HG03575 (cell line): ENCODE data around the gene FAM234A.

Source experiments
- ATAC-seq: cut with Tn5 transposase; IDR thresholded peaks from one replicate; pipeline ENCODE4 v1.9.1; 2021; ENCODE audit not compliant: unreplicated experiment, insufficient number of reproducible peaks, low FRiP score; ENCODE audit errors: extremely low read depth

FAM234A gene

DNA sequence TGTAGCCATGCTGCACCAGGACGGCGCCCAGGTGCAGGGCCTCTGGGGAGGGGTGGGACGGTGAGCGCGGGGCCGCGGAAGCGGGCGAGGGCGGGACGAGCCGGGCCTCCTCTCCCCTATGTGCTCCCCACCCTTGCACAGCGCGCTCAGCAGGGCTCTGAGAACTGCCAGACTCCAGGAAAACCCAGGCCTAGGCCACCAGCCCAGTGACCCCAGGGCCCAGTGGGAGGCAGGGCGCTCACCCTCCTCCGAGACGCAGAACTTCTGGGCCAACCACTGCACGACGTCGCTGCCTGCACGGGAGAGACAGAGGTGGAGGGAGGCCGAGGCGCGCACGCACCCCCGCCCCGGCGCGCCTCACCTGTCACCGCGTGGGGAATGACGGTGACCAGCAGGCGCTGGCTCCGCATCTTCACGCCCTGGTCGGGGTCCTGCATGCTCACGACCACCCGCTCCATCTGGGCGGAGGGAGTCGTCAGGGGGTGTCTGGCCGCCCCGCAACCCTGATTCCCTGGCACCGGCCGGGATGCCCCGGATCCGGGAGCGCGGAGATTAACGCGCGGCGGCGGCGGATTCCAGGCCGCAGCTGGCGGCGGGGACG, 40.5 kb downstream of the FAM234A start:
- no peak for ATAC-seq

DNA sequence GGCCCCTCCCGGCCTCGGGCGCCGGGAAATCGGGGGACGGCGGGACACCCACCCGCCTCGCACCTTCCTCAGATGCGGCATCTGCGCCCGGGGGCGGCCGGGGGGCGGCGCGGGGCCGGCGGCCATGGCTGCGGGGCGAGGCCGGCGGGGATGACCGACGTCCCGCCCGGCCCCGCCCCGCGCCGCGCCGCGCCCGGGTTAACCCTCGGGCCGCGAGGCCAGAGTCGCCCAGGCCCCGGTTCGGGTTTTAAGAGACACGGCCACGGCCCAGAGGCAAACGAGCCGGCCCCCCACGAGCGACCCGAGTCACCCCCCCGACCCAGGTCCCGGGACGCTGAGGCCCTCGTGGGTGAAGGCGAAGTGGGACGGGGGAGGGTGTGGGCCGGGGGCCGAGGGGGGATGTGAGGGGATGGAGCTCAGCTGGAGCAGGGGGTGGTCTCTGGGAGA, 41.2 kb downstream of the FAM234A start, which contains the start of gene RGS11:
TSS of gene RGS11 (minus strand) at position 159 of the 447 bp plus-strand sequence. CDS start at position 126, 33 bp downstream.
- ATAC-seq = no peak

DNA sequence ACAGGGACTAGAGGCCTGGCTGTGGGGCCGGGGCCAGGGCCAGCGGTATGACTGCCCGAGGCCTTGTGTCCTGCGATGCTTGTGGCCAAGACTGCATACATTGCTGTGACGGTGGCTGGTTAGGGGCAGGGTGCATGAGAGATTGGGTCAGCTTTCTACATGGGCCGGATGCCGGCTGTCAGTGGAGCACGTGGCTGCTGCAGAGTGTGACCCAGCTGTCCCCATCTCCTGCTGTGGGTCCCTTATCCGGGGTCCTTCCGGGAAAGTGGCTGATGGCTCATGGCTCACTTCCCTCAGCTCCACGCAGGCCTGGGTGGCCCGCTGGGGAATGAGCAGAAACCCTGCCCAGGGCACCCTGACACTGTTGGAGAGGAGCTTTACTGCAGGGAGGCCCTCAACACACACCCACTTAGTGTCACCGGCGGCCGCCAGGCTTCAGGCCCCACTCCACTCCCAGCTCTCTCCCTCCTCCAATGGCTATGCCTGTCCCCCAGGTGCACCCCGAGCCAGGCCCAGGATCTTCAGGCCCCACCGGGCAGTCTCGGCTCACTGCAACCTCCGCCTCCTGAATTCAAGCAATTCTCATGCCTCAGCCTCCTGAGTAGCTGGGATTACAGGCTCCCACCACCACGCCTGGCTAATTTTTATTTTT, 41.9 kb downstream of the FAM234A start:
- no peak for ATAC-seq

DNA sequence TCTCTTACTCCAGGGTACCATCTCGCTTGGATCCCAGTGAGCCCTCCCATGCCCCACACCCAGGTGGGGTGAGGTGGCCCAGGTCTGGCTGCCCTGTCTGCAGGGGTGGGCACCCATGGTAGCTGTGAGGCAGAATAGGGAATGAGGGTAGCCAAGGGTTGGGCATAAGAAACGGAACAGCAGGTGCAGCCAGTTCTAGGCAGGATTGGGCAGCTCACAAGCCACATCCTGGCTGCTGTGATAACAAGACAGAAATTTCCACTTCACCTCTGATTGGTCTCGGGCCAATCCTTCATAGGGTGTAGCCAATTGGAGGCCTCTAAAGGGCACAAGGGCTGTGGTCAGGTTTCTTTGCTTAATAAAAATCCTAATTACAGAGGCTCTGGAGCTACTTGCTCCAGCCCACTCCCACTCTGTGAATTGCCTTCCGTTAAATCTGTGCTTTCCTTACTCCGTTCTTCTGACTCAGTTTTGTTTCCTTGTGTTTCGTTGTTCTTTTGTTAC, 44.3 kb downstream of the FAM234A start:
- ATAC-seq = no peak

DNA sequence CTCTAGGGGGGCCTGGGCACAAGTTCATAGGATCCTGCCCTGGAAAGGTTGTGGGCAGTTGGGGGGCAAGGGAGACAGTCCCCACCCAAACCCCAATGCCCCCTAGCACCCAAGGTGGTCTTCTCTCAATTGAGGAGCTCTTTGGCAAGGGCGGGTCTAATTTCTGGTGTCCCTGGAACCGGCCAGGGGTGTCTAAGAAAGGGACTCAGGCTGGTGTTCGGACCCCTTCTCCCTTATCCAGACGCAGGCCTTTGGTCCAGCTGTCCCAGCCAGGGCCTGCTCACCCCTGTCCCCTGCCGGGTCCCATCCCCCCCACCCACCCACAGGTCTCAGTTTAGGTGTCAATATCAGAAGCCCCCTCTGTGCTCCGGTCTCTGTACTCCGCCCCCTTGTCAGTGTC, 44.9 kb downstream of the FAM234A start:
- ATAC-seq = no peak

DNA sequence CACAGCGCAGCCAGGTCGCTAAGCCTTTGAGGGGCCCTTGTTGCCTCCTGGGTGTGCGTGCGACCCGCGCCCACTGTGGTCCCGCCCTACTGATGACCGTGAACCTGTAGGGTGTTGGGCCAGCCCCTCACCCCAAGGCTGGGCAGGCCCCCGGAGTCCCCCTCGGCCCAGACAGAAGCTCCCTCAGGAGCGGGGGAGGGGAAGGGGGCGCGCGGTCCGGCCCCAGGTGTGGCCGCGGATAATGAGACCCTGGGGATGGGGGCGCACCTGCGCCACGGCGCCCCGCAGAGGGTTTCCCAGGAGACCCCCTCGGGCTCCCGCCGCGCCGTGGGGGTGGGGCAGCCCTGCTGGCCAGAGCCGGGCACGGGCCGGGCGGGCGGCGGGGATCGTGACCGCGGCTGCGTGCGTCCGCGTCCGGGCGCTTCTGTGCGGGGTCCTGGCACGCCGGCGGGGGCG, 45.4 kb downstream of the FAM234A start:
- no peak for ATAC-seq

DNA sequence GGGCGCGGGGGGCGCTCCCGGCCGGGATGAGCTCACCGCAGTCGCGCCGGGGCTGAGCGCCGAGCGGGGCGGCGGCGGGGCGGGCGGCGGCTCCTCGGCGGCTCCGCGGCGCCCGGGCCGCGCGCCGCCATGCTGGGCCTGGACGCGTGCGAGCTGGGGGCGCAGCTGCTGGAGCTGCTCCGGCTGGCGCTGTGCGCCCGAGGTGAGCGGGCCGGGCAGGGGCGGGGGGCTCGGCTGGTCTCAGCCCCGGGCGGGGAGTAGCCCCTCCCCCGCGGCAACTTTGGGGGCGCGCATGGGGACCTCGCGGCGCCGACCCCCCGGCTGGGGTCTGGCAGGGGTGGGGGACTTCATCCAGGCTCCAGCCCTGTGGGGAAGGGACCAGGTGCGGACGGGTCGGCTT, 45.9 kb downstream of the FAM234A start, which contains the start of gene ARHGDIG:
TSS of gene ARHGDIG (plus strand) at position 40 of the 400 bp plus-strand sequence. CDS start at position 130, 90 bp downstream.
- ATAC-seq = no peak

DNA sequence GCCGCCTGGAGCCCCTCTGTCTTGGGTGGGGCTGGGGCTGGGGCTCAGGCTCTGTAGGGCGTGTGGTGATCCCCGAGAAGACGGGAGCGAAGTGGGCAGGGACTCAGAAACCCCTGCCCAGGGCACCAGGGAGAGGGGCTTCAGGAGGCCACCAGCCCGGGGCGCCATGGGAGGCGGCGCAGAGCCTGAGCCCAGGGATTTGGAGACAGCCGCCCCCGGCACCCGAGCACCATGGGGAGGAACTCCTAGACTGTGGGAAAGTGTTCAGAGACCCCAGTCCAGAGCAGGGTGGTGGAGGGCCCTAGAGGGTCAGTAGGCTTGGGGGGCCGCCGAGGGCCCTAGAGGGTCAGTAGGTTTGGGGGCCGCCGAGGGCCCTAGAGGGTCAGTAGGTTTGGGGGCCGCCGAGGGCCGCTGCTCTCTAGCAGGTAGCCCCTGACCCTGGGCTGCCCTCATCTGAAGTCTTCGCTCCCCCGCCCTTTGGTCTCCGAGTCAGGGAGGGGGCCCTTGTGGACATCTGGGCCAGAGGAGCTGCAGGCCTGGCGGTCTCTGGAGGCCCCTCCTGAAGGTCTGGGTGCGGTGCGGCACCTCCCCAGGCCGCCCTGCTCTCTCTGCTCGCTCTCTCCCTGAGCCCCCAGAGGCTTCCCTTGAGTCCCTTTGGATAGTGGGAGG, 46.5 kb downstream of the FAM234A start:
- no peak for ATAC-seq

DNA sequence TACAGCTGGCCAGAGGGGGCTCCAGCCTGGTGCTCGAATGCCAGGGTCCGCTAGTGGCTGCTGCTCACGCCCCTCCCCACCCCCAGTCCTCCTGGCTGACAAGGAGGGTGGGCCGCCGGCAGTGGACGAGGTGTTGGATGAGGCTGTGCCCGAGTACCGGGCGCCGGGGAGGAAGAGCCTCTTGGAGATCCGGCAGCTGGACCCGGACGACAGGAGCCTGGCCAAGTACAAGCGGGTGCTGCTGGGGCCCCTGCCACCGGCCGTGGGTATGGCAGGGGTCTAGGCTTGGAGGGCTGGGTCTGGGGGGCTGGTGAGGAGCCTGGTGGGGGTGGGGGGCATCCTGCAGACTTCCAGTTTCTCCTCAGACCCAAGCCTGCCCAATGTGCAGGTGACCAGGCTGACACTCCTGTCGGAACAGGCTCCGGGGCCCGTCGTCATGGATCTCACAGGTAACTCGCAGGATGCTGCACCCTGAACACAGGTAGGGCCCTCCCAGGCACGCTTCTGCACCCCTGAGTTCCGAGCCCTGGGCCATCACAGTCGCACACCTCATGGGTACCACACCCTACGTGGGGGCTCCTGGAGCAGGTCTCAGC, 47.1 kb downstream of the FAM234A start:
- ATAC-seq = no peak

DNA sequence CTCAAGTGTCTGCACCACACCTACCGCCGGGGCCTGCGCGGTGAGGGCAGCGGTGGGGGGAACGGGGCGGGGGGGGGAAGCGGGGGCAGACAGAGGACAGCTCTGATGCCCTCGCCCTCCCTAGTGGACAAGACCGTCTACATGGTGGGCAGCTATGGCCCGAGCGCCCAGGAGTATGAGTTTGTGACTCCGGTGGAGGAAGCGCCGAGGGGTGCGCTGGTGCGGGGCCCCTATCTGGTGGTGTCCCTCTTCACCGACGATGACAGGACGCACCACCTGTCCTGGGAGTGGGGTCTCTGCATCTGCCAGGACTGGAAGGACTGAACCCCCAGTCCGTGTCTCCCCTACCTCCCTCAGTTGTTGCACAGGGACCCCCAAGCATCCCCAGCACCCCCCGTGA, 47.9 kb downstream of the FAM234A start:
- ATAC-seq = no peak

DNA sequence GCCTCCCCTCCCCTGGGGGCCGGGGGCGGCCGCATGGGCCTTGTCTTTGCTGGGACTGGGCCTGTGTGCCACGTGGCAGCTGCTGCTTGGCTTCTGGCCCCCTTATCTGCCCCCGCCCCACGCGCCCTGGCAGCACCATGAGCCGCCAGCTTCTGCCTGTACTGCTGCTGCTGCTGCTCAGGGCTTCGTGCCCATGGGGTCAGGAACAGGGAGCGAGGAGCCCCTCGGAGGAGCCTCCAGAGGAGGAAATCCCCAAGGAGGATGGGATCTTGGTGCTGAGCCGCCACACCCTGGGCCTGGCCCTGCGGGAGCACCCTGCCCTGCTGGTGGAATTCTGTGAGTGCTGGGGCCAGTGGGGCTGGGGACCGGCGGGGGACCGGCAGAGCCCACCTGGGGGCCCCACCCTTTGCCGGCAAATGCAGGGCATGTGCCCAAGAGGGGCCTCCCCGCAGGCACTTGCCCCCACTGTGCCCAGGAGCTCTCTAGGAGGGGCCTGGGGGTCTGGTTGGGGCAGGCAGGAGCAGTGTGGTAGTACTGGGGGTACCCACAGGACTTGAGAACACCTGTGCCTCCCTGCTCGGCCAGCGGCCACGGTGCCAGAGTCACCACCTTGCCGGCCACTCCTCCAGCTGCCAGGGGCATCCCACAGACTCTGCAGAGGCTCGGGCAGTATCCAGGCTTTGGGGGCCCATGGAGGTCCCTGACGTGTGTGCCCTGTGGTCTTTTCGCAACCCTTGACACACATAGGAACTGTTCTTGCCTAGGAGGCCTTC, 48.6 kb downstream of the FAM234A start, which contains the start of gene PDIA2:
TSS of gene PDIA2 (plus strand) at position 132 of the 773 bp plus-strand sequence. CDS start at position 138, 6 bp downstream.
- no peak for ATAC-seq

DNA sequence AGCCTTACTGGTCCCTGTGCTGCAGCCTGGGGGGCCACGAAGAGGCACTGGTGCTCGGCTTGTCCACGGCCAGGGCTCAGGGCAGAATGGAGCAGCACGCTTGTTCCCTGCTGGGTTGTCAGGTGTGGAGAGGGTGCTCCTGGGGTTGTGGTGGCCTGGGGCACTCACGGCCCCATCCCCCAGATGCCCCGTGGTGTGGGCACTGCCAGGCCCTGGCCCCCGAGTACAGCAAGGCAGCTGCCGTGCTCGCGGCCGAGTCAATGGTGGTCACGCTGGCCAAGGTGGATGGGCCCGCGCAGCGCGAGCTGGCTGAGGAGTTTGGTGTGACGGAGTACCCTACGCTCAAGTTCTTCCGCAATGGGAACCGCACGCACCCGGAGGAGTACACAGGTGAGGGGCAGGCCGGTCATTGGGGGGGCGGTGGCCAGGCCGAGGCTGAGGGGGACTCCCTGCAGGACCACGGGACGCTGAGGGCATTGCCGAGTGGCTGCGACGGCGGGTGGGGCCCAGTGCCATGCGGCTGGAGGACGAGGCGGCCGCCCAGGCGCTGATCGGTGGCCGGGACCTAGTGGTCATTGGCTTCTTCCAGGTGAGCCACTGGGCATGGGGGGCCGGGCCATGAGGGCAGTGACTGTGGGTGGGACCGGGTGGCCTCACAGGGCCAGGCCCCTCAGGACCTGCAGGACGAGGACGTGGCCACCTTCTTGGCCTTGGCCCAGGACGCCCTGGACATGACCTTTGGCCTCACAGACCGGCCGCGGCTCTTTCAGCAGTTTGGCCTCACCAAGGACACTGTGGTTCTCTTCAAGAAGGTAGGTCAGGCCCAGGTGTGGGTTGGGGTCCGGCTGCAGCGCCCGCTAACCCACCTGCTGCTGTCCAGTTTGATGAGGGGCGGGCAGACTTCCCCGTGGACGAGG, 49.8 kb downstream of the FAM234A start:
- no peak for ATAC-seq

DNA sequence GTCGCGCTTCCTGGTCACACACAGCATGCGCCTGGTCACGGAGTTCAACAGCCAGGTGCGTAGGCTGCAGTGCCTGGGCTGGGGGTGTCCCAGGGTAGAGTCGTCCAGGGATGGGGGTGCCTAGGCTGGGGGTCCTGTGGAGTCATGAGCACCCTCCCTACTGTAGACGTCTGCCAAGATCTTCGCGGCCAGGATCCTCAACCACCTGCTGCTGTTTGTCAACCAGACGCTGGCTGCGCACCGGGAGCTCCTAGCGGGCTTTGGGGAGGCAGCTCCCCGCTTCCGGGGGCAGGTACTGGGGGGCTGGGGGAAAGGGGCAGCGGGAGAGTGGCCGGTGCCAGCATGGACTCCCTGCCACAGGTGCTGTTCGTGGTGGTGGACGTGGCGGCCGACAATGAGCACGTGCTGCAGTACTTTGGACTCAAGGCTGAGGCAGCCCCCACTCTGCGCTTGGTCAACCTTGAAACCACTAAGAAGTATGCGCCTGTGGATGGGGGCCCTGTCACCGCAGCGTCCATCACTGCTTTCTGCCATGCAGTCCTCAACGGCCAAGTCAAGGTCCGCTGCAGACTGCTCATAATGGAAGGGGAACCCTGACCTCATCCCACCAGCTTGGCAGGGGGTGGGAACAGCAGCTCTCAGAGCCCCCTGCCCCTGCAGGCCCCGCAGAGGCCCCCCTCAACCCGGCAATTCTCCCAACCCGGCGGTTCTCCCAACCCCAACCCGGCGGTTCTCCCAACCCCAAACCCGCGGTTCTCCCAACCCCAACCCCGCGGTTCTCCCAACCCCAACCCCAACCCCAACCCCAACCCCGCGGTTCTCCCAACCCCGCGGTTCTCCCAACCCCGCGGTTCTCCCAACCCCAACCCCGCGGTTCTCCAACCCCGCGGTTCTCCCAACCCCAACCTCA, 50.8 kb downstream of the FAM234A start:
- ATAC-seq = no peak

DNA sequence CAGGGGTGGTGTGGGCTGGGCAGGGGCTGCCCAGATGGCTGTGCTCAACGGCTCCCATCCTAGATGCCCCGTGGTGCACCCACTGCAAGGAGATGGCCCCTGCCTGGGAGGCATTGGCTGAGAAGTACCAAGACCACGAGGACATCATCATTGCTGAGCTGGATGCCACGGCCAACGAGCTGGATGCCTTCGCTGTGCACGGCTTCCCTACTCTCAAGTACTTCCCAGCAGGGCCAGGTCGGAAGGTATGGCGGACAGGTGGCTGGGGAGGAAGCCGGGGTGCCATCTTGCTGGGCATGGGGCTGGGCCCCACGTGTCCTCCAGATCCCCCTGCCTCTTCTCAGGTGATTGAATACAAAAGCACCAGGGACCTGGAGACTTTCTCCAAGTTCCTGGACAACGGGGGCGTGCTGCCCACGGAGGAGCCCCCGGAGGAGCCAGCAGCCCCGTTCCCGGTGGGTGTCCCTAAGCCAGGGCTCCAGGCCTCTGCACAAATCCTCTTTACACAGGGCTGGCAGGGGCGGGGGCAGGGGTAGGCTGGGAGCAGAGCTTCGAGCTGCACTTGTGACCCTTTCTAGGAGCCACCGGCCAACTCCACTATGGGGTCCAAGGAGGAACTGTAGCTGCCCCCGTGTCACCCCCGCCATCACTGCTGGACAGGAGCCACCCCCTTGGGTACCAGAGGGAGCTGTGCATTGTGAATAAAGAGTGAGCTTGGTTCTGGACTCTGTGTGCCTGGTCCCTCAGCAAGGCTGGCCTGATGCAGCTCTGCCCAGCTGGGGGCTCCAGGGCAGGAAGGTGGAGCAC, 52.1 kb downstream of the FAM234A start:
- ATAC-seq = no peak

DNA sequence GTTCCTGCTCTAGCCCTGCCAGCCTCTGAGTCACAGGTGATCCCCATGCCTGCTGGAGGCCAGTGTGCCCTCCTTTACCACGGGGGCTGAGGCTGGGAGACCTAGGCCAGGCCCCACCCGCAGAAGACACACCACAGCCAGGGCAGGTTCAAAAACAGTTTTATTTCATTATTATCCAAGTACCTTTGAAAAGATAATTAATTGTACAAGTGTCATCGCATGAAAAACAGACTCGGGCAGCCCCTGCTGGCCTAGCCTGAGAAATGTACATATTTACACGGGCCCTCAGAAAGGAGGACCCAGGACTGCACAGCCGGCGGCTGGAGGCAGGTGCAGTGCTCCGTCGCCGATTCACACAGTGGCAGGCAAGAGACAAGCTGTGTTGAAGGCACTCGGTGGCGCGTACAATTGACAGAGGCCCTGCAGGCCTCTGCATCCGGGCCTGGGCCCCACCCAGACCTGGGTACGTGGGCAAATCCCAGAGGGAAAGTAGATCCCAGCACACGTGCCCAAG, 52.7 kb downstream of the FAM234A start:
- no peak for ATAC-seq
